IPS-20b (cell line): ENCODE measurements around the gene KIF3C.

Experiments used
- H3K27ac ChIP-seq: one replicate; pipeline ENCODE4 v1.5.1; 2013; ENCODE audit warnings: low read length
- H3K27me3 ChIP-seq: 2 replicates; pipeline ENCODE4 v1.6.1; 2013; ENCODE audit warnings: mild to moderate bottlenecking, low read length, inconsistent platforms; ENCODE audit not compliant: insufficient read depth
- H3K36me3 ChIP-seq: 2 replicates; pipeline ENCODE4 v1.6.1; 2013; ENCODE audit warnings: low read depth, mild to moderate bottlenecking, inconsistent platforms, low read length, moderate library complexity; ENCODE audit not compliant: insufficient read depth
- H3K4me1 ChIP-seq: 2 replicates; pipeline ENCODE4 v1.6.1; 2013; ENCODE audit warnings: mild to moderate bottlenecking, control low read depth, inconsistent platforms, low read length, moderate library complexity; ENCODE audit not compliant: insufficient read depth
- H3K4me3 ChIP-seq: 2 replicates; pipeline ENCODE4 v1.5.1; 2013; ENCODE audit warnings: mild to moderate bottlenecking, low read length, inconsistent platforms
- H3K9ac ChIP-seq: 2 replicates; pipeline ENCODE4 v1.6.1; 2013; ENCODE audit warnings: low read depth, mild to moderate bottlenecking, inconsistent platforms, low read length, moderate library complexity
- H3K9me3 ChIP-seq: 2 replicates; pipeline ENCODE4 v1.6.1; 2013; ENCODE audit warnings: mild to moderate bottlenecking, low read depth, low read length, inconsistent platforms; ENCODE audit not compliant: insufficient read depth

The KIF3C gene

DNA sequence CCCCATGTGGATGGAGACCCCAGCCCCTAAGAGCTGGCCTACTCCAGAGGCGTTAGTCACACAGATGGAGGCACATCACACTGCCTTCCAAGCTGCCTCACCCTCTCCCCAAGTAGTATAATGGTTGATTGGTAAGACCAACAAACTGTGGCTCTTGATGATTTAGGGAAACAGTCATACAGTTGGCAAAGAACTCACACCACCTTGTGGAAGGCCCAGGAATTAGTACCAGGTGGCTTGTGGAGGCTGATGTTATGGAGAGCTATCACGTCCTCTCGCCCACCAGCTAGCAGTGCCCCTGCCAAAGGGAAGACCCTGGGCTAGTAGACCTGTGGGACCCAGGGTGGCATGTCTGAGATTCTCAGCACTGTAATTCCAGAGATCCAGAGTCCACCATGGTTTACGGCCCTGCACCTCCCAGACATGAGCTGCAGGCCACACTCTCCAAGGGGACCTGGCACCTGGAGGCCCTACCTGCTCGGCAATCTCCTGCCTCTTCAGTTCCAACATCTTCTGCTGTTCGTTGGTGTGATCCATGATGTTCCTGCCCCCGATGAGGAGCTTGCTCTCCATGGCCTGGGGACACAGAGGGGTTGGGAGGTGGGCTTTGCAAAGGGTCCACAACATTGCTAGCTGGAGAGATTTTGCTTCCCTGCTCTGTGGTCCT lies 26.3 kb downstream of the KIF3C start:
- Histone ChIP-seq H3K4me3 (no peak overlapping the region), H3K9ac (no peak overlapping the region), H3K27me3 (no peaks in the 10 kb centered on the region), H3K27ac (no peak overlapping the region), H3K4me1 (no peaks in the 10 kb centered on the region), H3K9me3 (no peaks in the 10 kb centered on the region), H3K36me3 (peaks cover 23% of the 10 kb centered on the region; the same call in 1 of the 2 replicates)

- Histone ChIP-seq H3K27ac (no peak overlapping the region), H3K4me1 (no peaks in the 10 kb centered on the region), H3K36me3 (peaks cover 19% of the 10 kb centered on the region; the same call in 1 of the 2 replicates), H3K27me3 (no peaks in the 10 kb centered on the region), H3K4me3 (no peak overlapping the region), H3K9ac (no peak overlapping the region), H3K9me3 (no peaks in the 10 kb centered on the region)
Measured at GRCh38 chr2:25955036-25955435, 27.3 kb downstream of the KIF3C start.

- Histone ChIP-seq H3K4me3 (no peak overlapping the region), H3K4me1 (no peaks in the 10 kb centered on the region), H3K27me3 (no peaks in the 10 kb centered on the region), H3K36me3 (peaks cover 18% of the 10 kb centered on the region; the same call in 1 of the 2 replicates), H3K9me3 (no peaks in the 10 kb centered on the region), H3K9ac (no peak overlapping the region), H3K27ac (no peak overlapping the region)
Measured at GRCh38 chr2:25954199-25954752, 28.0 kb downstream of the KIF3C start.

DNA sequence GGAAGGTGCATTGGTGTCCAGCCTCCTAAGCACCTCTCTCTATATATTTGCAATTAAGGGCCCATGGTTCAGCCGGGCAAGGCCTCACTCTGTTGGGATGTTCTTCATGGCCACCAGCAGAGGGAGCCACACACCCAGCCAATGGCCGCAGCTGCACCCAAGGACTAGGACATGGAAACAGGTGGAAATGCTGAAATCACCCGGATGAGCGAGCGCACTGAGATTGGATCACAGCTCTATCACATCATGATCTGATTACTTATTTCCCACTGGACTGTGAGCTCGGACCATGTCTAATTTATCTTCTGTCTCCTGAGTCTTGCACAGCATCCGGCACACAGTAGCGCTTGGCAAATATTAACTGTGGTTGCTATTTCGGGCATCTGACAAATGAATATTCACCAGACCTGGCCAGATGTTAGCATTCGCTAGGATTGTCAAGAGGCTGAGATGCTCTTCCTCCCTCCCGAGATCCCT lies 31.2 kb downstream of the KIF3C start:
- Histone ChIP-seq H3K27ac (no peak overlapping the region), H3K4me1 (no peaks in the 10 kb centered on the region), H3K36me3 (peaks cover 10% of the 10 kb centered on the region; the same call in 1 of the 2 replicates), H3K27me3 (no peaks in the 10 kb centered on the region), H3K9ac (no peak overlapping the region), H3K9me3 (no peaks in the 10 kb centered on the region), H3K4me3 (no peak overlapping the region)

DNA sequence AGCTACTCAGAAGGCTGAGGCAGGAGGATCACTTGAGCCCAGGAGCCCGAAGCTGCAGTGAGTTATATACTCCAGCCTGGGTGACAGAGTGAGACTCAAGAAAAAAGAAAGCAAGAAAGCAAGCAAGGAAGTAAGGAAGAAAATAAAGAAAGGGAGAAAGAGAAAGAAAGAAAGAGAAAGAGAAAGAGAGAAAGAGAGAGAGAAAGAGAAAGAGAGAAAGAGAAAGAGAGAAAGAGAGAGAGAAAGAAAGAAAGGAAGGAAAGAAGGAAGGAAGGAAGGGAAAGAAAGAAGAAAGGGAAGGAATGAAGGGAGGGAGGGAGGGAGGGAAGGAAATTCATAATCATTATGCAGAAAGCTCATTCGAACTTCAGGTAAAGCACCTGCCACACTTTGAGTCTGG lies 33.9 kb downstream of the KIF3C start:
- Histone ChIP-seq H3K4me3 (no peak overlapping the region), H3K27me3 (no peaks in the 10 kb centered on the region), H3K9ac (no peak overlapping the region), H3K36me3 (peaks cover 7% of the 10 kb centered on the region; the same call in 1 of the 2 replicates), H3K9me3 (no peaks in the 10 kb centered on the region), H3K4me1 (no peaks in the 10 kb centered on the region), H3K27ac (no peak overlapping the region)

DNA sequence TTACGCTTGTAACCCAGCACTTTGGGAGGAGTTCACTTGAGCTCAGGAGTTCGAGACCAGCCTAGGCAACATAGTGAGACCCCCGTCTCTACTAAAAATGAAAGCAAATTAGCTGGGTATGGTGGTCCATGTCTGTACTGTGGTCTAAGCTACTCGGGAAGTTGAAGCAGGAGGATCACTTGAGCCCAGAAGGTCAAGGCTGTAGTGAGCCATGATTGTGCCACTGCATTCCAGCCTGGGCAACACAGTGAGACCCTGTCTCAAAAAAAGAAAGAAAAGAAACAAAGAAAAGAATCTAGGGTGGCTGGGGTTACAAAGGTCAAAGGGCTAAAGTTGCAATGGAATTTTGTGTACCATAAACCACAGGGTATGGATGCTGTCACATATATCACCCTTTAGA lies 41.3 kb downstream of the KIF3C start:
- Histone ChIP-seq H3K9ac (no peak overlapping the region), H3K36me3 (peaks cover 32% of the 10 kb centered on the region), H3K4me1 (no peaks in the 10 kb centered on the region), H3K4me3 (no peak overlapping the region), H3K9me3 (no peaks in the 10 kb centered on the region), H3K27ac (no peak overlapping the region), H3K27me3 (no peaks in the 10 kb centered on the region)

DNA sequence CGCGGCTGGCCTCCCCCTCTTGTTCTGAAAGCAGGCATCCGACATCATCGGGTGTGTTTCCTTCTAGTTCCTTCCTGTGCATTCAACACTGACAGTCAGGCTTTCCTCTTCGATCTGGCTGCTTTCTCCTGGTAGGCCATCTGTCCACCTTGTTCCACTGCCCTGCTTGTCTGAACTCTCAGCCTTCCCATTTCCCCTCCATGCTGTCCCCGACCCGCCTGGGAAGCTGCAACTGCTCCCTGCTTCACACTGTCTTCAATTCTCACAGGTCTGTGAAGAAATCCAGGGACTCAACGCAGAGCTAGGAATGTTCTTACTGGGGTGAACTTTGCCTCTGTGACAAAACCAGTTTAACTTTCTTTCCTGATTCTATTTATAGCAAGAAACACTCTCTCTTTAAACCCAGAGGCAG lies 43.0 kb downstream of the KIF3C start:
- Histone ChIP-seq H3K36me3 (peaks cover 32% of the 10 kb centered on the region), H3K9me3 (no peaks in the 10 kb centered on the region), H3K4me1 (no peaks in the 10 kb centered on the region), H3K27ac (no peak overlapping the region), H3K27me3 (no peaks in the 10 kb centered on the region), H3K9ac (no peak overlapping the region), H3K4me3 (no peak overlapping the region)

DNA sequence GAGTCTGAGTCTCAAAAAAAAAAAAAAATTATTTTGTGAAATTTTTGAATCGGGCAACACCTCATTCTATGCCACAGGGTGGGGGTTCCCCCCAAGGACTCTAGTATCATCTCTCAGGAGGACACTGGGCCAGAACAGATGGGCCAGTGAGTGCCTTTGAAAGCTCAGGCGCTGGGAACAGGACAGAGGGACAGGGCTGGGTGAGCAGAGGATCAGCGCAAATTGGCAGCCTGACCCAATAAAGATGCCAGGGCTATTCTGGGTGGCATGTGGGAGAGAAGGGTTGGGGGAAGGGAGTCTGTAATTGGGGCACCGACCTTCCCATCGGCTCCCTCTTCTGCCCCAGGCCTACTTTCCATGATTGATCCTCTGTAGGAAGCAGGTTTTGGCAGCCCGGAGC lies 44.0 kb downstream of the KIF3C start:
- H3K27me3 ChIP-seq = no peaks in the 10 kb centered on the region
- H3K9ac ChIP-seq = no peak overlapping the region
- peaks cover 40% of the 10 kb centered on the region for H3K36me3 ChIP-seq
- no peaks in the 10 kb centered on the region for H3K4me1 ChIP-seq
- no peak overlapping the region for H3K4me3 ChIP-seq
- H3K9me3 ChIP-seq = no peaks in the 10 kb centered on the region
- H3K27ac ChIP-seq = no peak overlapping the region

DNA sequence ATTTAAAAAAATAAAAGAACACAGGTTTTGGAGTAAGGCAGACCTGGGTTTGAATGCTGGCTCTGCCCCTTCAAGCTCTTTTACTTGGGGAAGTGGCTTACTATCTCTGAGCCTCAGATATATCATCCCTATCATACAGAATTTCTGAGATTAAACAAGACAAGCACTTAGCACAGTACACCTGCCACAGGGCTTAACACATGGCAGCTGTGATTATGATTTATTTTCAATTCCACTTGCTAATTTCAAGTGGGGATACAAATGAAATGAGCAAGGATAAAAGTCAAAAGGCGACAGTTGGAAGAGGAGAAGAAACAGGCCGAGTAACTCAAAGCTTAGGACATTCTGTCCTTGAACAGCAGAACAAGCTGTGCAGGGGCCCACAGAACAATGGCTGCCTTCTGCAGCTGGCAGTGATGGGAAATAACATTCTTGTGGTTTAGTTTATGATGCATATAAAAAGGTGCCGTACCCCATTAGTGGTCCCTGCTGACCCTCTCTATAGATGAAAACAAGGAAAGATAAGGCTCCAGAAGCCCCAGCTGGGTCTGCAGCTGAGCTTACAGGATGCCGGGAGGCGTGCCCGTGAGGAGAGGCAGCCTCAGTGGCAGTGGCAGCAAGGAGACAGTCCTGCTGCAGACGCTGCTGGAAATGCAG lies 45.3 kb downstream of the KIF3C start:
- Histone ChIP-seq H3K9ac (no peak overlapping the region), H3K36me3 (peaks cover 36% of the 10 kb centered on the region), H3K4me1 (no peaks in the 10 kb centered on the region), H3K27ac (no peak overlapping the region), H3K27me3 (no peaks in the 10 kb centered on the region), H3K4me3 (no peak overlapping the region), H3K9me3 (no peaks in the 10 kb centered on the region)

DNA sequence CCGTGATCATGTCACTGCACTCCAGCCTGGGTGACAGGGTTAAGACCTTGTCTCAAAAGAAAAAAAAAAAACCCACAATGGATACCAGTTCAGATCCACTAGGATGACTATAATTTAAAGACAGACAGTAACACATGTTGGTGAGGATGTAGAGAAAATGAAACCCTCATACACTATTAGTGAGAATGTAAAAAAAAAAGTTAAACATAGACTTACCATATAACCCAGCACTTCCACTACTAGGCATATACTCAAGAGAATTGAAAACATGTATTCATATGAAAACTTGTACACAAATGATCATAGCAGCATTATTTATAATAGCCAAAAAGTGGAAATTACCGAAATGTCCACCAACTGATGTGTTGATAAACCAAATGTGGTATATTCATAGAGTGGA lies 48.7 kb downstream of the KIF3C start:
- H3K9ac ChIP-seq = no peak overlapping the region
- H3K4me1 ChIP-seq = no peaks in the 10 kb centered on the region
- H3K4me3 ChIP-seq = no peak overlapping the region
- H3K9me3 ChIP-seq = no peaks in the 10 kb centered on the region
- H3K27ac ChIP-seq = no peak overlapping the region
- peaks cover 32% of the 10 kb centered on the region for H3K36me3 ChIP-seq
- no peaks in the 10 kb centered on the region for H3K27me3 ChIP-seq

- H3K36me3 ChIP-seq = peaks cover 38% of the 10 kb centered on the region
- no peak overlapping the region for H3K4me3 ChIP-seq
- no peaks in the 10 kb centered on the region for H3K27me3 ChIP-seq
- H3K27ac ChIP-seq = no peak overlapping the region
- H3K9ac ChIP-seq = no peak overlapping the region
- H3K9me3 ChIP-seq = no peaks in the 10 kb centered on the region
- H3K4me1 ChIP-seq = no peaks in the 10 kb centered on the region
Measured at GRCh38 chr2:25929789-25930473, 52.4 kb downstream of the KIF3C start.
